Endothelial cell of umbilical vein (primary cell): ENCODE data around the gene MED29. TPM values are rescaled to one million over a fixed set of nuclear protein-coding genes. Genes with fewer than 3 reads are reported as not detected.

Experiments
- BruUV-seq: library from RNA; stranded (reverse); fragments of 400-500 nt; replicated peaks from 2 replicates; lab custom pipeline; 2021; lab: Mats Ljungman, UMichigan
- CTCF ChIA-PET: fragments of 300-600, 350-600 bp; sonication (Branson Sonifier 250); formaldehyde crosslinking; loops from one replicate; lab custom pipeline; 2021; ENCODE audit warnings: antibody characterized with exemption, inconsistent platforms; lab: Charles Lee
- POLR2A ChIA-PET: fragments of 300-600, 350-600 bp; sonication (Branson Sonifier 250); formaldehyde crosslinking; loops from one replicate; lab custom pipeline; 2021; ENCODE audit warnings: antibody characterized with exemption, inconsistent platforms; lab: Charles Lee
- DNase-seq: peaks from one replicate; pipeline ENCODE4 v3.0.0-alpha.2; 2011; ENCODE audit warnings: low read depth, low spot score
- FAIRE-seq: peaks from 2 replicates; lab custom pipeline; 2011; peaks lifted over from hg19 to GRCh38; lab: Jason Lieb, UNC
- H2AFZ ChIP-seq: 2 replicates; pipeline ENCODE4 v1.6.0; 2012; ENCODE audit warnings: low read depth, low read length, control low read depth, inconsistent platforms
- H3K27ac ChIP-seq: 2 replicates; pipeline ENCODE4 v1.5.1; 2011; ENCODE audit warnings: low read depth, mild to moderate bottlenecking, control low read depth, low read length, moderate library complexity; ENCODE audit not compliant: insufficient read depth
- H3K27me3 ChIP-seq, 2 experiments: 2 replicates each; pipeline versions ENCODE4 v1.6.0 to v1.6.1; 2011; ENCODE audit warnings: low read length in 2 of 2, mixed read lengths in 1 of 2; ENCODE audit not compliant: control insufficient read depth in 2 of 2, insufficient read depth in 2 of 2
- H3K36me3 ChIP-seq, 2 experiments: 2 replicates in 1 of 2; 3 replicates in 1 of 2; pipeline ENCODE4 v1.5.1; 2011; ENCODE audit warnings: low read length in 2 of 2, mild to moderate bottlenecking in 1 of 2, moderate library complexity in 1 of 2; ENCODE audit not compliant: control insufficient read depth in 2 of 2, insufficient read depth in 2 of 2; ENCODE audit errors: extremely low read depth in 1 of 2
- H3K4me1 ChIP-seq: 3 replicates; pipeline ENCODE4 v1.5.1; 2011; ENCODE audit warnings: mild to moderate bottlenecking, low read length; ENCODE audit not compliant: control insufficient read depth, insufficient read depth; ENCODE audit errors: extremely low read depth
- H3K4me2 ChIP-seq: 2 replicates; pipeline ENCODE4 v1.6.1; 2011; ENCODE audit warnings: low read length, control low read depth, mixed read lengths; ENCODE audit not compliant: insufficient read depth
- H3K4me3 ChIP-seq, 3 experiments: fragments of 200-600 bp in 1 of 3; sonication (generic), shearing (Covaris generic) in 1 of 3; replicated peaks in 1 of 3; 2 replicates each; pipeline ENCODE4 v1.5.1; 2011 to 2016; ENCODE audit warnings: control low read depth in 3 of 3, low read length in 3 of 3, mild to moderate bottlenecking in 2 of 3, inconsistent platforms in 1 of 3, low read depth in 1 of 3, moderate library complexity in 1 of 3; ENCODE audit not compliant: insufficient read depth in 1 of 3
- H3K79me2 ChIP-seq: 2 replicates; pipeline ENCODE4 v1.6.0; 2012; ENCODE audit warnings: low read length, inconsistent platforms; ENCODE audit not compliant: control insufficient read depth, insufficient read depth
- H3K9ac ChIP-seq: replicated peaks from 2 replicates; pipeline ENCODE3; 2011; ENCODE audit warnings: low read length, control low read depth; ENCODE audit not compliant: insufficient read depth; ENCODE audit errors: extremely low read depth
- H3K9me1 ChIP-seq: replicated peaks from 3 replicates; pipeline ENCODE4 v1.6.0; 2011; ENCODE audit warnings: mild to moderate bottlenecking, low read length; ENCODE audit not compliant: control insufficient read depth, insufficient read depth; ENCODE audit errors: extremely low read depth
- H3K9me3 ChIP-seq: replicated peaks from 2 replicates; pipeline ENCODE4 v1.5.1; 2012; ENCODE audit warnings: low read length, inconsistent platforms; ENCODE audit not compliant: control insufficient read depth, insufficient read depth
- H4K20me1 ChIP-seq: replicated peaks from 2 replicates; pipeline ENCODE3; 2011; ENCODE audit warnings: mild to moderate bottlenecking, low read length; ENCODE audit not compliant: control insufficient read depth, insufficient read depth; ENCODE audit errors: extremely low read depth
- EZH2 ChIP-seq: IDR thresholded peaks from 2 replicates; pipeline ENCODE4 v1.6.1; 2012; ENCODE audit warnings: borderline replicate concordance, low read depth, mild to moderate bottlenecking, moderate library complexity, low read length, inconsistent platforms; ENCODE audit not compliant: severe bottlenecking
- FOS ChIP-seq: IDR thresholded peaks from 2 replicates; pipeline ENCODE4 v1.6.1; 2011; ENCODE audit warnings: mild to moderate bottlenecking, low read length, moderate library complexity, borderline replicate concordance; ENCODE audit not compliant: insufficient read depth
- GATA2 ChIP-seq: IDR thresholded peaks from 2 replicates; pipeline ENCODE4 v1.7.0; 2011; ENCODE audit warnings: low read depth, mild to moderate bottlenecking, moderate library complexity, mixed read lengths, low read length; ENCODE audit not compliant: insufficient read length, insufficient read depth
- JUN ChIP-seq: IDR thresholded peaks from 2 replicates; pipeline ENCODE4 v1.6.1; 2011; ENCODE audit warnings: borderline replicate concordance, low read depth; ENCODE audit not compliant: insufficient read length, insufficient read depth
- MYC ChIP-seq: IDR thresholded peaks from one replicate; pipeline ENCODE4 v1.6.1; 2011; ENCODE audit warnings: mild to moderate bottlenecking, low read depth, low read length
- POLR2A ChIP-seq: IDR thresholded peaks from 2 replicates; pipeline ENCODE4 v1.6.1; 2012; ENCODE audit warnings: low read depth, mild to moderate bottlenecking, control low read depth, low read length
- POLR2AphosphoS5 ChIP-seq: IDR thresholded peaks from 2 replicates; pipeline ENCODE4 v1.6.1; 2012; ENCODE audit warnings: low read depth, mild to moderate bottlenecking, control low read depth, low read length, moderate library complexity; ENCODE audit not compliant: insufficient read depth
- dilution Hi-C: fragments of 300-500 bp; cut with MboI; formaldehyde crosslinking; loops from one replicate; pipeline ENCODE4 v1.15.0; 2019; ENCODE audit warnings: low sequenced_read_pairs; ENCODE audit not compliant: extremely low pct_ligation_motif_present
- intact Hi-C: fragments of 100-400 bp; cut with micrococcal nuclease; formaldehyde crosslinking; loops from one replicate; pipeline ENCODE4 v1.10.0; 2022
- polyA plus RNA-seq, 4 experiments: library from polyadenylated mRNA; depleted of rRNA in 3 of 4; stranded (reverse) in 3 of 4; unstranded in 1 of 4; fragments of >200 nt; gene quantifications; 2 replicates each; pipeline versions ENCODE4 v1.2.1 to v1.2.3, GENCODE V29; 2011 to 2012; ENCODE audit warnings: missing spikeins in 1 of 4
- total RNA-seq: library from RNA; stranded (reverse); gene quantifications from 2 replicates; pipeline ENCODE4 v1.2.3, GENCODE V29; 2021
- TF ChIP-seq, protein P1 (sequence below): IDR thresholded peaks from 2 replicates; pipeline ENCODE4 v1.6.1; 2011; ENCODE audit not compliant: insufficient read depth, insufficient read length
- TF ChIP-seq, protein P2 (sequence below), 2 donors: IDR thresholded peaks; 1 replicate in 1 of 2; 2 replicates in 1 of 2; pipeline ENCODE4 v1.5.1; 2011; ENCODE audit warnings: low read length in 2 of 2, mild to moderate bottlenecking in 2 of 2, moderate library complexity in 2 of 2, control low read depth in 1 of 2, inconsistent platforms in 1 of 2, low read depth in 1 of 2; ENCODE audit not compliant: insufficient read depth in 1 of 2; ENCODE audit errors: extremely low read depth in 1 of 2

MED29 gene
- total and polyA plus RNA-seq, 2 donors (not counting 3 experiments of a cell fraction or from before 2014, with no cell fraction given): 25.5 to 50.4 TPM

DNA sequence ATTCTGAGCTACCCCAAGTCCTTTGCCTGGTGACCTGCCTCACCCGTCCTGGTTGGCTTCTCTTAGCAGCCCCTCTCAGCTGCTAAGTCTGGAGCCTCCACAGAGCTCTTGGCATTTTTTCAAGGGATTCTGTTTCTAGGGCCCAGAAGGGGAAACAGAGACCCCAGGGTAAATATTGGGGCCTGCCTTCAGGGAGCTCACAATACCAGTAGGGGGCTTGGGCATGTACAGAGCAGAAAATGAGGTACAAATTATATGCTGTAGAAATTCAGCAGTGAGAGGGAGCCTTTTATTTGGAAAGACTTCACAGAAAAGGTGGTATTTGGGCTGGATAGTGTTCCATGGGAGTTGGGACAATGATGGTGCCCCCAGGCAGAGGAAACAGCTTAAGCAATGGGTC is 45.2 kb upstream of the MED29 start:
- Histone ChIP-seq H3K9ac (no peak overlapping the region), H3K9me1 (no peaks in the 10 kb centered on the region), H3K36me3 (no peaks in the 10 kb centered on the region), H3K27ac (no peak overlapping the region), H3K4me1 (peaks cover 16% of the 10 kb centered on the region), H3K79me2 (peaks cover 32% of the 10 kb centered on the region), H3K9me3 (no peaks in the 10 kb centered on the region), H3K4me2 (no peak overlapping the region), H3K27me3 (no peaks in the 10 kb centered on the region), H2AFZ (no peak overlapping the region), H3K4me3 (no peak overlapping the region), H4K20me1 (peaks cover 2% of the 10 kb centered on the region)
- ChIA-PET CTCF (no interaction called here), POLR2A (no interaction called here)
- DNase-seq: no peak
- intact Hi-C loops: no loop called here
- TF ChIP-seq FOS (no peak), MYC (no peak), POLR2A (no peak)
- dilution Hi-C loops: no loop called here
- FAIRE-seq: no peak
- no TSS peak for BruUV-seq

DNA sequence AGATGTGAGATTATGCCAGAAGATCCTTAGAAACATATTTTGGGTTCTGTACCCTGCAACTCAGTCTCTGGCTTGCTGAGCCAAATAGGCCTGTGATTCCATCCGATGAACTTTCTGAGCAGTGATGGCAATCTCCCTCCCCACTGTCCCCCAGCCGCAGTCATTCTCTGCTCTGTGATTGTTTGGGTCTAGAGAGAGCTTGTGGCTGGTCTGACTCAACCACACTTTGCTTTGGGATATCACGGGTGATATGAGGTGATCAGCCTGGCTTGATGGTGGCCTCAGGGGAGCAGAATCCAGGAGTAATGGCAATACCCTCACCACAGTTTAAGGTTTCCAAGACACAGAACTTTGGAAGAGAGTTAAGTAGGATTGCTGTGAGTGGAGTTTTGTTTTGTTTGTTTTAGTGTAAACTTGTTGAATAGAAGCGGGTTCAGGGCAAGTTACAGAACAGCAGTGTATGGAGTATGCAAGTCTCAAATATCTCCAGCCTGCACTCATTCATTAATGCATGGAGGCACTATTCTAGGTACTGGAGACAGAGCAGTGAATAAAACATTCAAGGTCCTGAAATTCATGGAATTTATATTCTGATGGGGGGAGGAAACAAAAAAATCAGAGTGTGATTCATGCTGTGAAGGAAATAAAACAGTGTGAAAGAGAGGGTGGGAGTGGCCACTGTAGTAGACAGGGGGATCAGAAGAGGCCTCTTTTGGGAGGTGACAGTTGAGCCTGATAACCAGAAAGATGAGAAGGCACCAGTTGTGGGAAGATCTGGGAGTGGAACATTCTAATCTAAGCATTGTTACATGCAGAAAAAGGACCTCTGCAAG is 43.6 kb upstream of the MED29 start:
- DNase-seq (no peak), FAIRE-seq (peak; percentile 46)
- ChIA-PET POLR2A (no interaction called here), CTCF (interaction anchor here (1.0 kb wide), 1 partner anchor 50 kb away, joined by 3 read pairs; no protein-coding TSS in a partner anchor)
- no TSS peak for BruUV-seq
- H2AFZ ChIP-seq: no peak overlapping the region
- H3K27me3 ChIP-seq: no peaks in the 10 kb centered on the region
- H3K4me2 ChIP-seq: no peak overlapping the region
- TF ChIP-seq EZH2 (no peak), MYC (no peak), POLR2A (no peak), FOS (no peak), JUN (no peak), GATA2 (no peak), POLR2AphosphoS5 (no peak)
- TF ChIP-seq, protein P1, sequence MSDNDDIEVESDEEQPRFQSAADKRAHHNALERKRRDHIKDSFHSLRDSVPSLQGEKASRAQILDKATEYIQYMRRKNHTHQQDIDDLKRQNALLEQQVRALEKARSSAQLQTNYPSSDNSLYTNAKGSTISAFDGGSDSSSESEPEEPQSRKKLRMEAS: no peak
- TF ChIP-seq, protein P2, sequence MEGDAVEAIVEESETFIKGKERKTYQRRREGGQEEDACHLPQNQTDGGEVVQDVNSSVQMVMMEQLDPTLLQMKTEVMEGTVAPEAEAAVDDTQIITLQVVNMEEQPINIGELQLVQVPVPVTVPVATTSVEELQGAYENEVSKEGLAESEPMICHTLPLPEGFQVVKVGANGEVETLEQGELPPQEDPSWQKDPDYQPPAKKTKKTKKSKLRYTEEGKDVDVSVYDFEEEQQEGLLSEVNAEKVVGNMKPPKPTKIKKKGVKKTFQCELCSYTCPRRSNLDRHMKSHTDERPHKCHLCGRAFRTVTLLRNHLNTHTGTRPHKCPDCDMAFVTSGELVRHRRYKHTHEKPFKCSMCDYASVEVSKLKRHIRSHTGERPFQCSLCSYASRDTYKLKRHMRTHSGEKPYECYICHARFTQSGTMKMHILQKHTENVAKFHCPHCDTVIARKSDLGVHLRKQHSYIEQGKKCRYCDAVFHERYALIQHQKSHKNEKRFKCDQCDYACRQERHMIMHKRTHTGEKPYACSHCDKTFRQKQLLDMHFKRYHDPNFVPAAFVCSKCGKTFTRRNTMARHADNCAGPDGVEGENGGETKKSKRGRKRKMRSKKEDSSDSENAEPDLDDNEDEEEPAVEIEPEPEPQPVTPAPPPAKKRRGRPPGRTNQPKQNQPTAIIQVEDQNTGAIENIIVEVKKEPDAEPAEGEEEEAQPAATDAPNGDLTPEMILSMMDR (IDR thresholded peaks at IDR 0.05; ENCODE audit: extremely low read depth in 1 of 2, insufficient read depth in 1 of 2, low read depth in 1 of 2, low read length in 2 of 2): no peak
- dilution Hi-C loops: no loop called here
- H3K36me3 ChIP-seq: peaks cover 2 to 4% of the 10 kb centered on the region in 2 experiments
- H3K4me1 ChIP-seq: peaks cover 15% of the 10 kb centered on the region
- H3K9me3 ChIP-seq: no peaks in the 10 kb centered on the region
- H3K4me3 ChIP-seq: no peak overlapping the region
- H4K20me1 ChIP-seq: peaks cover 2% of the 10 kb centered on the region
- H3K79me2 ChIP-seq: peaks cover 35% of the 10 kb centered on the region
- no peaks in the 10 kb centered on the region for H3K9me1 ChIP-seq
- intact Hi-C loops: no loop called here
- no peak overlapping the region for H3K27ac ChIP-seq
- H3K9ac ChIP-seq: no peak overlapping the region
